ENCODE results near the gene NT5C1B.

The NT5C1B gene

DNA sequence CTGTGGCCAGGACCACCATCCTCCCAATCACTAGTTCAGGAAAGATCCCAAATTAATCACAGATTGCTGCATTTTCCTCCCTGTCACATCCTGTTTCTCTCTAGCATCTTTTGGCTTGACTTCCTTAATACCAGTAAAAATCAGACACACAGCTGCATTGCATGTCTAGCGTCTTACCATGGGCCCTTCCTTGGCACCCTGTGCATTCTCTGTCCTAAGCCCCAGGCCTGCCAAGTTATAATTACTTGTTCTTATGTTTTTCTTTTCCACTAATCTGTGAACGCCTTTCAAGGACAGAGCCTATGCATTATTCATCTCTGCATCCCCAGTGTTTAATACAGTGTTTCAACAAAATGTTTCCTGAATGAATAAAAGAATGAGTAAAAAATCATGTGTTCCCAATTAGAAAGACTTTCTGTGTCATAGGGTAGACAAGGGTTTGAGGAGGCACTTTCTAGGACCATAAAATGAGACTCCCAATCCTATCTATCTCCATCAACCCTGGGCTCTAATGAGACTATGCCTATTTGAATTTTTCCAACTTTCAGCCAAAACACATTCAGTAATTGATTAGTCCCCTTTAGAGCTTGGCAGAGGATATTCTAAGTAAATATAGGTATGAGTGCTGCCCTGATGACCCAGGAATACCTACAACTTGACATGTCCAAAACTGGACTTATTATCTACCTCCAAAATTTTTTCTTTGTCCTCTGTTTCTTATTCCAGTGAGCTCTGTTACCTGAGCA lies 10.3 kb upstream of the NT5C1B start:
- Histone ChIP-seq H3K36me3 (ENCODE audit: insufficient read depth, low read length) (no peaks in the 10 kb centered on the region), H3K79me2 (ENCODE audit: insufficient read depth, low read length) (no peaks in the 10 kb centered on the region), H4K20me1 (ENCODE audit: insufficient read depth, low read length, poor library complexity, severe bottlenecking) (no peaks in the 10 kb centered on the region), H3K9me2 (replicated peaks; ENCODE audit: low read depth, low read length) (no peaks in the 10 kb centered on the region), H3K9ac (ENCODE audit: low read depth, low read length, poor library complexity, severe bottlenecking) (no peak overlapping the region), H3K4me2 (ENCODE audit: low read depth, low read length, poor library complexity, severe bottlenecking) (no peak overlapping the region), H3K4me1 (ENCODE audit: insufficient read depth, low read length, poor library complexity, severe bottlenecking) (no peaks in the 10 kb centered on the region), H3K27me3 (ENCODE audit: insufficient read depth, low read length, poor library complexity, severe bottlenecking) (no peaks in the 10 kb centered on the region), H3F3A (ENCODE audit: low read depth) (no peaks in the 10 kb centered on the region), H3K4me3 (ENCODE audit: low read length, poor library complexity, severe bottlenecking) (no peak overlapping the region), H2AFZ (ENCODE audit: low read length) (no peak overlapping the region), H3K9me3 (ENCODE audit: insufficient read depth, low read depth, low read length) (no peaks in the 10 kb centered on the region)
- TF ChIP-seq EZH2phosphoT487 (IDR thresholded peaks at IDR 0.05; ENCODE audit: borderline replicate concordance): no peak
- TF ChIP-seq, protein P1, sequence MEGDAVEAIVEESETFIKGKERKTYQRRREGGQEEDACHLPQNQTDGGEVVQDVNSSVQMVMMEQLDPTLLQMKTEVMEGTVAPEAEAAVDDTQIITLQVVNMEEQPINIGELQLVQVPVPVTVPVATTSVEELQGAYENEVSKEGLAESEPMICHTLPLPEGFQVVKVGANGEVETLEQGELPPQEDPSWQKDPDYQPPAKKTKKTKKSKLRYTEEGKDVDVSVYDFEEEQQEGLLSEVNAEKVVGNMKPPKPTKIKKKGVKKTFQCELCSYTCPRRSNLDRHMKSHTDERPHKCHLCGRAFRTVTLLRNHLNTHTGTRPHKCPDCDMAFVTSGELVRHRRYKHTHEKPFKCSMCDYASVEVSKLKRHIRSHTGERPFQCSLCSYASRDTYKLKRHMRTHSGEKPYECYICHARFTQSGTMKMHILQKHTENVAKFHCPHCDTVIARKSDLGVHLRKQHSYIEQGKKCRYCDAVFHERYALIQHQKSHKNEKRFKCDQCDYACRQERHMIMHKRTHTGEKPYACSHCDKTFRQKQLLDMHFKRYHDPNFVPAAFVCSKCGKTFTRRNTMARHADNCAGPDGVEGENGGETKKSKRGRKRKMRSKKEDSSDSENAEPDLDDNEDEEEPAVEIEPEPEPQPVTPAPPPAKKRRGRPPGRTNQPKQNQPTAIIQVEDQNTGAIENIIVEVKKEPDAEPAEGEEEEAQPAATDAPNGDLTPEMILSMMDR (conservative IDR thresholded peaks at IDR 0.05; ENCODE audit: low read length): no peak

DNA sequence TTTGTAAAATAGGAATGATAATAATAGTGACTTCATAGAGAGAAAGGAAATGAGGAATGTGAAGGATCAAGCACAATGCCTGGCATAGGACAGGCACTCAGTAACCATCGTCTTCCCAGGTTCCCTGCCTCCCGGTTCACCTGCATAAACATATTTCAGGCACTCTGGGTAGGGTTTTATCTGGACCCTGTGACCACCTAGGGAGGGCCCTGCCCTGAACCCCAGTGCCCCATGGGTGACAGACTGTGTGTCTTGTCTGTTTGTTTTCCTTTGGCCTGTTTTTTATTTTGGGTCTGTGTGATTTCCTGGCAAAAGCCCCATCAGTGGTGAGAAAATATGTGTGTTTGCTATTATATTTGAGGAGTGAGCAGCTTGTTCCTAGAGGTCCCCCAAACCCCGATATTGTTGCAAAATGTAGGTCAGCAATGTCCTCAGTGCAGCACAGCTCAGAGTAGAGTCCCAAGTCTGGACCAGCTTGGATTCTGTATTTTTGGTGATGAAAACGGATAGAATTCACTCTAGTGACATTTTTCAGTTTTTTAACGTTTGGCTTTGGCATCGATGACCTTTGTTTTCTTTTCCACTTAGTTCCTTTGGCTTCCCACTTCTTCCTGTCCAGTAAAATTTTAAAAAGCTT lies 9.6 kb upstream of the NT5C1B start:
- no peaks in the 10 kb centered on the region for H3K27me3 ChIP-seq (ENCODE audit: insufficient read depth, low read length, poor library complexity, severe bottlenecking)
- no peak overlapping the region for H3K9ac ChIP-seq (ENCODE audit: low read depth, low read length, poor library complexity, severe bottlenecking)
- no peaks in the 10 kb centered on the region for H3K36me3 ChIP-seq (ENCODE audit: insufficient read depth, low read length)
- H3K9me3 ChIP-seq (ENCODE audit: insufficient read depth, low read depth, low read length): no peaks in the 10 kb centered on the region
- no peaks in the 10 kb centered on the region for H3K9me2 ChIP-seq (replicated peaks; ENCODE audit: low read depth, low read length)
- no peaks in the 10 kb centered on the region for H4K20me1 ChIP-seq (ENCODE audit: insufficient read depth, low read length, poor library complexity, severe bottlenecking)
- no peaks in the 10 kb centered on the region for H3K4me1 ChIP-seq (ENCODE audit: insufficient read depth, low read length, poor library complexity, severe bottlenecking)
- H3F3A ChIP-seq (ENCODE audit: low read depth): no peaks in the 10 kb centered on the region
- H3K4me3 ChIP-seq (ENCODE audit: low read length, poor library complexity, severe bottlenecking): no peak overlapping the region
- H3K79me2 ChIP-seq (ENCODE audit: insufficient read depth, low read length): no peaks in the 10 kb centered on the region
- no peak overlapping the region for H2AFZ ChIP-seq (ENCODE audit: low read length)
- H3K4me2 ChIP-seq (ENCODE audit: low read depth, low read length, poor library complexity, severe bottlenecking): no peak overlapping the region
- TF ChIP-seq, protein P1 (conservative IDR thresholded peaks at IDR 0.05; ENCODE audit: low read length): no peak
- no peak for TF ChIP-seq EZH2phosphoT487 (IDR thresholded peaks at IDR 0.05; ENCODE audit: borderline replicate concordance)

DNA sequence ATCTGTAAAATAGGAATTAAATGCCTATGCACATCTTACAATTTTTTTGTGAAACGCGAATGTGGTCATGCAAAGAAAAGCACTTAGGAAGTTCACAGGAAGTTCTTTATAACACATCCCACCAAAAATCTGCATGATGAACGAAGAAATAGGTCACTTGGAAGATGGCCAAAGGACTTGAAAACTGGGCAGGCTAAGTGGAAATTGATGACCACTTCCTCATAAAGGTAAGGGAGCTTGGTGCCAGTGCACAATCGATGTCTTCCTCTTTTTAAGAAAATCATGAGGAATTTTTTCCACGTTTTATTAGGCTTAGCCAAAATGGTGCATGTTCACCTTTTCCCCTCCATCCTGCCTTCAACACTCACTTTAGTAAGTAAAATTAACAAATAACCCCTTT lies 8.2 kb upstream of the NT5C1B start:
- Histone ChIP-seq H2AFZ (ENCODE audit: low read length) (no peak overlapping the region), H3K9me2 (replicated peaks; ENCODE audit: low read depth, low read length) (no peaks in the 10 kb centered on the region), H3K4me1 (ENCODE audit: insufficient read depth, low read length, poor library complexity, severe bottlenecking) (no peaks in the 10 kb centered on the region), H4K20me1 (ENCODE audit: insufficient read depth, low read length, poor library complexity, severe bottlenecking) (no peaks in the 10 kb centered on the region), H3K36me3 (ENCODE audit: insufficient read depth, low read length) (no peaks in the 10 kb centered on the region), H3K4me3 (ENCODE audit: low read length, poor library complexity, severe bottlenecking) (no peak overlapping the region), H3K4me2 (ENCODE audit: low read depth, low read length, poor library complexity, severe bottlenecking) (no peak overlapping the region), H3K27me3 (ENCODE audit: insufficient read depth, low read length, poor library complexity, severe bottlenecking) (no peaks in the 10 kb centered on the region), H3K9ac (ENCODE audit: low read depth, low read length, poor library complexity, severe bottlenecking) (no peak overlapping the region), H3K79me2 (ENCODE audit: insufficient read depth, low read length) (no peaks in the 10 kb centered on the region), H3K9me3 (ENCODE audit: insufficient read depth, low read depth, low read length) (no peaks in the 10 kb centered on the region), H3F3A (ENCODE audit: low read depth) (no peaks in the 10 kb centered on the region)
- no peak for TF ChIP-seq EZH2phosphoT487 (IDR thresholded peaks at IDR 0.05; ENCODE audit: borderline replicate concordance)
- TF ChIP-seq, protein P1 (conservative IDR thresholded peaks at IDR 0.05; ENCODE audit: low read length): no peak
